ENCODE results near the gene FAM83F.

Gene FAM83F

DNA sequence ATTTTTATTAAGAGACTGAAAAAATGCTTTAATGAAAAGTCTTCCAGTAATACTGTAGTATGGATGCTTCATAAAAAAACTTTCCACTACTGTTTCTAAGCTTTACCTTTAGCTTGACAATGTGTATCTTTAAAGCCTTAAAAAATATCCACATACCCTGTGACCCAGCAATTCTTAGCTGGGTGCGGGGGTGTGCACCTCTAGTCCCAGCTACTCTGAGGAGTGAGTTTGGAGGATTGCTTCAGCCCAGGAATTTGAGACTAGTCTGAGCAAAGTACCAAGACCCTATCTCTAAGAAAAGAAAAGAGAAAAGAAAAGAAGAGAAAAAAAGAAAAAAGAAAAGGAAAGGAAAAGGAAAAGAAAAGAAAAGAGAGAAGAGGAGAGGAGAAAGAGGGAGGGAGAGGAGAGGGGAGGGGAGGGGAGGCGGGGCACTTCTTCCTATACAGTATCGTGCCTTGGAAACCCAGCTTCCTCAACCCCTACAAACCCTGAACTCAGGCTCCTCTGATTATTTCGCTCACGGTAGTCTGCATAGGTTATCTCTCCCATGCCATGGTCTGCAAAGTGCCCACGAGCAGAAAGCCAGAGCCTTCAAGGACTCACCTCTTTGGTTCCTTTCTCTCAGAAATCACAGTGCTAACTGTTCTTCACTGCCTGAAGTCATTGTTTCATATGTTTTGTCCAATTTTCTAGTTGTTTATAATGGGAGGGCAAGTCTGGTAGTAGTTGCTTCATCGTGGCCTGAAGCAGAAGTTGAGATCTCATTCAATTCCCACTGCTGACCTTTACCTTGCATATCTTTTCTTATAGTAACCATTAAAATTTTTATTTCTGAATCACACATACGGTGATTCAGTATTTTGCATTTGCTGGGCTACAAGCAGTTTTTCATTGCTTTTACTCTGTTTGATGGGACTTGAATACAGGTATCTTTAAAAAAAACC, 82.2 kb downstream of the FAM83F start:
- no peak for DNase-seq

DNA sequence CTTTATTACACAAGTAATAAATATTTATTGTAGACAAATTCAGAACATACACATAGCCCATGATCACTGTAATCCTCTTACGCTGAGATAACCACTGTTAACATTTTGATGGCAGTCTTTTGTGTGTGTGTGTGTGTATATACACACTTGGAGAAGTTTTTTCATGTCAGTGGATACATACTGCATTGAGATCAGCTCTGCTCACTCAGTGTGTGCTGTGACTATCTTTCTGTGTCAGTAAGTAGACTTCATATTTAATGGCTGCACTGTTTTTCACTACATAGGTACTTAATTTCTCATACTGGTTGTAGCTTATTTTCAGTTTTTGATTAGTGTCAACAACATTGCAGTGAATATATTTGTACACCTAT, 82.9 kb downstream of the FAM83F start:
- DNase-seq: no peak

DNA sequence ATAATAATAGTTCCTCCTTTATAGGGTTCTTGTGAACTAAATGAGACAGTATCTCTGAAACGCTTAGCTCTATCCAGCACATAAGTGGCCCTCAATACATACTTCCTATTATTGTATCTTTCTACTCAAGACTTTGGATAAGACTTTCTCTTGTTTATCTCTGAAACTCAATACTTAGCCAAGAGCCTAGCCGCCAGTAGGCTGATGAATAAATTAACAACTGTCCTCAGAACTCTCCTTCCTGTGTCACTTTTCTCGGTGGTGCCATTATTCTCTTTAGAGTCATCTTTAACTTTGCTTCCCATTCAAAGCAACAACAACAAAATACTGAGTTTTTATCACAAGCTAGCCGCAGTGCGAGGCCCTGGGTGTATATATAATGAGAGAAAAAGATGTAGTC, 86.9 kb downstream of the FAM83F start:
- no peak for DNase-seq

DNA sequence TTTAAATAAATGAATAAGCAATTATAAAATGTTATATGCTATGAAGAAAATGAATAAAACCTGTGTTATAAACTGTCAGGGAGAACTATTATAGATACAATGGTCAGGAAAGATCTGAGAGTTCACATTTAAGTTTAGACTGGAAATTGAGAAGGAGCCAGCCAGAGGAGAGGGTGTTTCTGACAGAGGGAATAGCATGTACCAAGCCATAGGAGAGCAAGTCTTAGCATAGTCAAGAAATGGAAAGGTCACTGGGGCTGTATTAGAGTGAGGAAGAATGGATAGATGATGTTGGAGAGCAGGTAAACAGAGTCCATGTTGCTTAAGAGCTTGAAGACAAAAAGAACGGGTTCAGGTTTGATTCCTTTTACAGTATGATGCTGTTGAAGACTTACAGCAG, 87.4 kb downstream of the FAM83F start:
- DNase-seq: no peak

DNA sequence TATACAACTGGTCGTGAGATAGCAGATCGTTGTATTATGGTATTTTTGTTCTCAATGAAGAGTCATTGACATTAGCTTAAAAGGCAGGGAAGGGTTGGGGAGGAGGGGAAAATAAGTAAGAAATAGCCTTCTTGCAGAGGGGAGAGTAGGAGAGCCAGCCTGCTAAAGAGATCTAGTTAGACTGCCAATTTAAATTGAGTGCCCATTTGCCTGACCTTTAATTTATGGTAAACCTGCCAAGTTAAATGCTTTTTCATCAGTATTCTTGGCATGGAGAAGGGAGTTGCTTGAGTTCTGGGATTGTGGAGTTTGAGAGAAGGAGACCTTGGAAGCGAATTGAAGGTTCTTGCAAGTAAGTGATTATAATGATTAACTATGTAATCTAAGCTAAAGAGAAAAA, 89.0 kb downstream of the FAM83F start:
- DNase-seq: no peak

DNA sequence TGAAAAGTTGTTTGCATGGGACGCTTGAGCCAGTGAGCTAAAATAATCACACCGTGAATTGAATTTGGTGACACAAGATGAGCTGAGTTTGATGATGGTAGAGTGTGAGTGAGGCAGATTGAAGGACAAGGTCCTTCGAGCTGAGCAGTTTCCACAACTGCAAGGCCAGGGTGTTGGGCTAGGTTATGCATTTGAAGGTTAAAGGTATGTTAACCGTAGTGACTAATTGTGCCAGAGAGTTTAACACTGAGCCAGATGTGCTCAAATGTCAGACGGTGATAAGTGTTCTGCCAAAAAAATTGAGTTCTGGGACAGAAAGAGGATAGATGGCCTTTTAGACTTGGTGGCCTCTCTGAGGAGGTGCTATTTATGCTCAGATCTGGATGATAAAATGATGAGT, 89.5 kb downstream of the FAM83F start:
- no peak for DNase-seq

DNA sequence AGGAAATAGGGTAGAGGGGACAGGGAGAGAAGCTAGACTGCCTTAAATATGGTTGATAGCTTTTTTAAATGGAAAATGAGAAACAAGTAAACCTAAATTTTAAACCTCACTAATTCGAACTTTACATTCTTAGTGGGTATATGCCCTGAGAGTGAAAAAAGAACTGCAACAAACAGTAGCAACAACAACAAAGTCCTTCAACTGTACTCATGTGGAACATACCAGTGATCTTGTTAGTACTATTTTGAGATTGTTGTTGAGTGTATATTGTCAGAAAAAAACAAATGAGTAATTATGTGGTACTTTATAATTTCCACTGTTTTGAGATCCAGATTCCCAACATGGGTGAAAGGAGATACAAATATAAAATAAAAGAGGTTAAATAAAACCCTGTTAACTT, 94.1 kb downstream of the FAM83F start:
- DNase-seq: no peak

All from islet precursor cell (in vitro differentiated cells).